Measurements from ENCODE around the gene GSK3A.
A peak's percentile ranks its signal among the peaks of the same experiment; 100 is the strongest.

The GSK3A gene

GRCh38 chr19:42242512-42243409 is at the start of gene GSK3A:
TSS of gene GSK3A (minus strand) at chr19:42242602. CDS start at chr19:42242465, 137 bp downstream.
- DNase-seq, result peak; percentile 95

GRCh38 chr19:42291435-42291810 is 49.0 kb upstream of the GSK3A start:
- no peak for DNase-seq

- no peak for DNase-seq
Observed at GRCh38 chr19:42290523-42291434, 48.4 kb upstream of the GSK3A start.

- no peak for DNase-seq
Observed at GRCh38 chr19:42290136-42290522, 47.7 kb upstream of the GSK3A start.

GRCh38 chr19:42289556-42290041 is 47.2 kb upstream of the GSK3A start:
- DNase-seq, result no peak

- DNase-seq, result no peak
Observed at GRCh38 chr19:42288881-42289555, 46.6 kb upstream of the GSK3A start.

- DNase-seq, result no peak
Observed at GRCh38 chr19:42288387-42288786, 46.0 kb upstream of the GSK3A start.

- no peak for DNase-seq
Observed at GRCh38 chr19:42287827-42288107, 45.4 kb upstream of the GSK3A start.

GRCh38 chr19:42287017-42287826 is 44.8 kb upstream of the GSK3A start:
- no peak for DNase-seq

- DNase-seq, result no peak
Observed at GRCh38 chr19:42286349-42287016, 44.1 kb upstream of the GSK3A start.

GRCh38 chr19:42285988-42286348 is 43.6 kb upstream of the GSK3A start:
- DNase-seq, result no peak

- DNase-seq, result no peak
Observed at GRCh38 chr19:42285541-42285941, 43.1 kb upstream of the GSK3A start.

GRCh38 chr19:42284591-42285341 is 42.4 kb upstream of the GSK3A start:
- no peak for DNase-seq

- DNase-seq, result no peak
Observed at GRCh38 chr19:42284066-42284501, 41.7 kb upstream of the GSK3A start.

GRCh38 chr19:42283188-42284065 is 41.0 kb upstream of the GSK3A start:
- DNase-seq, result peak; percentile 73

GRCh38 chr19:42282819-42283187 is 40.4 kb upstream of the GSK3A start:
- DNase-seq, result no peak

- no peak for DNase-seq
Observed at GRCh38 chr19:42281827-42282762, 39.7 kb upstream of the GSK3A start.

- DNase-seq, result no peak
Observed at GRCh38 chr19:42281146-42281826, 38.9 kb upstream of the GSK3A start.

All from GF-D8 (cell line).